K562 (cell line): ENCODE measurements around the gene GGT6. TPM values are rescaled to one million over a fixed set of nuclear protein-coding genes. Genes with fewer than 3 reads are reported as not detected.

Source experiments
- ATAC-seq: fragments of 200-7000 bp; cut with Tn5 transposase; 3 replicates; pipeline ENCODE4 v1.9.1; 2020; ENCODE audit warnings: moderate library complexity
- BruUV-seq: library from RNA; stranded (reverse); fragments of 400-500 nt; replicated peaks from 2 replicates; lab custom pipeline; 2021; lab: Mats Ljungman, UMichigan
- CTCF ChIA-PET: fragments of 300-600 bp; formaldehyde crosslinking; extraction: SDS; loops from one replicate; lab custom pipeline; 2021; ENCODE audit warnings: low intra/inter-chr PET ratio; lab: Yijun Ruan, JAX
- POLR2A ChIA-PET: fragments of 300-600, 350-650 bp; sonication (Branson Sonifier 250); formaldehyde crosslinking; extraction: SDS; loops from one replicate; lab custom pipeline; 2021; ENCODE audit warnings: antibody characterized with exemption, inconsistent platforms; lab: Yijun Ruan, JAX
- DNase-seq, 4 experiments: peaks; one replicate each; pipeline versions ENCODE4 v3.0.0 to v3.0.0-alpha.2; 2011 to 2018; ENCODE audit warnings: low spot score in 3 of 4, mixed read lengths in 3 of 4; ENCODE audit errors: extremely low read depth in 1 of 4
- FAIRE-seq: peaks from 2 replicates; lab custom pipeline; 2011; peaks lifted over from hg19 to GRCh38; lab: Jason Lieb, UNC
- H2AFZ ChIP-seq: 2 replicates; pipeline ENCODE4 v1.6.0; 2011; ENCODE audit warnings: low read depth, low read length, control low read depth, inconsistent platforms
- H3K27ac ChIP-seq: fragments of 200-600 bp; 3 replicates; pipeline ENCODE4 v1.8.0; 2011; ENCODE audit warnings: low read depth, mild to moderate bottlenecking, control low read depth, inconsistent platforms, low read length, moderate library complexity, mixed read lengths; ENCODE audit errors: extremely low read depth
- H3K27me3 ChIP-seq, 2 experiments: fragments of 300-600 bp in 1 of 2; 2 replicates in 1 of 2; 3 replicates in 1 of 2; pipeline versions ENCODE4 v1.6.0 to v1.8.0; 2011; ENCODE audit warnings: inconsistent platforms in 2 of 2, low read length in 2 of 2, mild to moderate bottlenecking in 1 of 2, mixed read lengths in 1 of 2, moderate library complexity in 1 of 2; ENCODE audit not compliant: control insufficient read depth in 2 of 2, insufficient read depth in 2 of 2
- H3K36me3 ChIP-seq: fragments of 300-600 bp; 3 replicates; pipeline ENCODE4 v1.8.0; 2011; ENCODE audit warnings: mild to moderate bottlenecking, low read length, inconsistent platforms; ENCODE audit not compliant: control insufficient read depth, insufficient read depth
- H3K4me1 ChIP-seq, 2 experiments: fragments of 200-600 bp in 1 of 2; replicated peaks in 1 of 2; 2 replicates in 1 of 2; 3 replicates in 1 of 2; pipeline versions ENCODE4 v1.5.1 to v1.8.0; 2011; ENCODE audit warnings: inconsistent platforms in 2 of 2, low read length in 2 of 2, mild to moderate bottlenecking in 1 of 2, mixed read lengths in 1 of 2, moderate library complexity in 1 of 2; ENCODE audit not compliant: control insufficient read depth in 2 of 2, insufficient read depth in 2 of 2
- H3K4me2 ChIP-seq: 2 replicates; pipeline ENCODE4 v1.6.1; 2011; ENCODE audit warnings: low read length, control low read depth, inconsistent platforms, mixed read lengths; ENCODE audit not compliant: insufficient read depth
- H3K4me3 ChIP-seq: fragments of 200-600 bp; sonication (generic), shearing (Covaris generic); 2 replicates; pipeline ENCODE4 v1.5.1; 2016; ENCODE audit warnings: control low read depth, inconsistent platforms
- H3K79me2 ChIP-seq: fragments of 200-600 bp; 3 replicates; pipeline ENCODE4 v1.8.0; 2011; ENCODE audit warnings: low read length, inconsistent platforms; ENCODE audit not compliant: control insufficient read depth, insufficient read depth
- H3K9ac ChIP-seq, 2 experiments: 2 replicates each; pipeline versions ENCODE4 v1.6.0 to v1.6.1; 2011; ENCODE audit warnings: low read depth in 2 of 2, low read length in 2 of 2, control low read depth in 1 of 2, inconsistent platforms in 1 of 2, mild to moderate bottlenecking in 1 of 2, mixed read lengths in 1 of 2; ENCODE audit not compliant: insufficient read depth in 1 of 2
- H3K9me1 ChIP-seq: one replicate; pipeline ENCODE4 v1.6.0; 2011; ENCODE audit warnings: inconsistent platforms, mild to moderate bottlenecking, low read length, moderate library complexity; ENCODE audit not compliant: control insufficient read depth, insufficient read depth
- H3K9me3 ChIP-seq: replicated peaks from 2 replicates; pipeline ENCODE4 v1.5.1; 2011; ENCODE audit warnings: low read depth, low read length, inconsistent platforms; ENCODE audit not compliant: control insufficient read depth, insufficient read depth
- H4K20me1 ChIP-seq: replicated peaks from 2 replicates; pipeline ENCODE4 v1.6.1; 2011; ENCODE audit warnings: low read length, inconsistent platforms, mixed read lengths; ENCODE audit not compliant: control insufficient read depth, insufficient read depth
- E2F4 ChIP-seq: sonication (generic); formaldehyde crosslinking; IDR thresholded peaks from 2 replicates; pipeline ENCODE4 v1.8.0; 2022; ENCODE audit warnings: mild to moderate bottlenecking, low read depth, missing genetic modification reagents
- HOMEZ ChIP-seq: fragments of 250-450 bp; sonication (Bioruptor Pico); IDR thresholded peaks from 2 replicates; pipeline ENCODE4 v1.4.0; 2020; ENCODE audit warnings: mild to moderate bottlenecking, moderate library complexity
- MAFF ChIP-seq: IDR thresholded peaks from 2 replicates; pipeline ENCODE4 v1.6.1; 2012; ENCODE audit warnings: low read length, improper control_type of control experiment
- RREB1 ChIP-seq: fragments of 250-450 bp; sonication (Bioruptor Pico); IDR thresholded peaks from 2 replicates; pipeline ENCODE4 v1.4.0; 2020
- TEAD1 ChIP-seq, 2 experiments: fragments of 450-650 bp in 1 of 2; sonication (generic) in 1 of 2; formaldehyde crosslinking; IDR thresholded peaks; 2 replicates each; pipeline versions ENCODE4 v1.4.0 to v1.8.0; 2020 to 2022; ENCODE audit warnings: mild to moderate bottlenecking in 2 of 2, missing genetic modification reagents in 1 of 2
- ZKSCAN8 ChIP-seq: fragments of 200-800 bp; sonication (Bioruptor generic); IDR thresholded peaks from 2 replicates; pipeline ENCODE4 v1.6.1; 2016; ENCODE audit warnings: missing genetic modification characterization, missing compliant biosample characterization
- WGBS: fragments of 100-300 bp; shearing (Covaris generic); methylation state at CpG from one replicate; pipeline ENCODE4 v1.1.6; 2016; ENCODE audit warnings: low coverage, mixed read lengths; ENCODE audit not compliant: insufficient coverage; ENCODE audit errors: missing lambda C conversion rate; 5-methylcytosine and 5-hydroxymethylcytosine counted together
- in situ Hi-C: fragments of 300-500 bp; cut with MboI; formaldehyde crosslinking; loops from 4 replicates; pipeline ENCODE4 v1.15.0; 2018; ENCODE audit warnings: inconsistent platforms, mixed read lengths
- intact Hi-C: fragments of 100-400 bp; cut with micrococcal nuclease; formaldehyde crosslinking; loops from 2 replicates; pipeline ENCODE4 v1.14.2; 2022
- polyA plus RNA-seq, 8 experiments: library from polyadenylated mRNA; depleted of rRNA in 4 of 8; stranded (reverse) in 5 of 8; unstranded in 3 of 8; fragments of >200 nt; fragmentation: Nextera tagmentation in 2 of 8; fragmentation: Illumina TruSeq in 1 of 8; extraction: Ambion mirVana in 2 of 8; extraction: Trizol in 1 of 8; gene quantifications; 2 replicates each; pipeline versions ENCODE4 v1.2.1 to v1.2.3, GENCODE V29; 2011 to 2014; ENCODE audit warnings: inconsistent platforms in 1 of 8, missing spikeins in 1 of 8
- total RNA-seq, 7 experiments: library from RNA; depleted of rRNA in 6 of 7; stranded (reverse); fragments of >200 nt in 6 of 7; fragmentation: Illumina TruSeq in 2 of 7; extraction: Trizol in 2 of 7; gene quantifications; 2 replicates each; pipeline versions ENCODE4 v1.2.1 to v1.2.3, GENCODE V29; 2011 to 2021; ENCODE audit warnings: low replicate concordance in 1 of 7

Gene GGT6
- total and polyA plus RNA-seq, 9 of the 15 experiments (the other 6 are each of a cell fraction or from before 2014, with no cell fraction given): 0.09 TPM; not detected in 8

GRCh38 chr17:4516735-4517134, 43.6 kb downstream of the GGT6 start (continued):
- no peak for TF ChIP-seq RREB1 (CRISPR knock-in tag)

GRCh38 chr17:4515501-4515900, 44.9 kb downstream of the GGT6 start:
- no peak overlapping the region for H3K9ac ChIP-seq
- no peak overlapping the region for H3K4me2 ChIP-seq
- ATAC-seq (no peak), DNase-seq (no peak), FAIRE-seq (no peak)
- H4K20me1 ChIP-seq: peaks cover 3% of the 10 kb centered on the region; the same call in 1 of the 2 replicates
- intact Hi-C loops (no loop called here), in situ Hi-C loops (no loop called here)
- H2AFZ ChIP-seq: no peak overlapping the region
- no peaks in the 10 kb centered on the region for H3K9me3 ChIP-seq
- H3K27me3 ChIP-seq: peaks cover 8 to 62% of the 10 kb centered on the region in 2 experiments; a peak in 3 of 5 replicates
- H3K79me2 ChIP-seq: no peaks in the 10 kb centered on the region
- H3K4me1 ChIP-seq: peaks cover 0 to 29% of the 10 kb centered on the region in 2 experiments; a peak in 2 of 5 replicates
- H3K4me3 ChIP-seq: no peak overlapping the region
- H3K36me3 ChIP-seq: no peaks in the 10 kb centered on the region
- no TSS peak for BruUV-seq
- H3K9me1 ChIP-seq: no peaks in the 10 kb centered on the region
- 8% methylated on average over 4 of the region's 5 CpGs for WGBS
- CTCF ChIA-PET: no interaction called here
- POLR2A ChIA-PET: interaction anchor here (1.4 kb wide), 1 partner anchor 9 kb away, joined by 3 read pairs; no protein-coding TSS in a partner anchor
- no peak overlapping the region for H3K27ac ChIP-seq
- TF ChIP-seq TEAD1 (CRISPR knock-in tag; IDR thresholded peaks at IDR 0.05) (no peak), ZKSCAN8 (no peak), HOMEZ (CRISPR knock-in tag) (no peak), MAFF (no peak), E2F4 (CRISPR knock-in tag) (no peak)
